ENCODE measurements around the gene GRID1.

GRID1 gene

DNA sequence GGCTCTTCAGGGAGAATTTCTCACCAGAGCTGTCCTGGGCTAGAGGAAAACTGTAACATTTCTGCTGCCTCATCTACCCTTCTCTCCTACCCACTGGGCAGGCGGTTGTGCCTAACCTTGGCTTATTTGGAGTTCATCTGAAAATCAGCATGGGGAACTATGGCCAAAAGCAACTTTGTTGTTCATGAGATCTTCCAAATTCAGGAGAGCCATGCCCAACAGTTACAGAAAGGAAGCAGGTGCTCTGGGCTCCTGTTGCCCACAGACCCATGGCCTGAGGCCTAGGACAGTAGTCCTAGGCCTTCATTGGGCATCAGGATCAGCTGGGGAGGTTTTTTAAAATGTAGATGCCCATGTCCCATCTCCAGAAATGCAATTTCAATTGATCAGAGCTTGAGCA is 85.2 kb downstream of the GRID1 start:
- H3K4me3 ChIP-seq (ENCODE audit: low read depth, low read length) = no peak overlapping the region

DNA sequence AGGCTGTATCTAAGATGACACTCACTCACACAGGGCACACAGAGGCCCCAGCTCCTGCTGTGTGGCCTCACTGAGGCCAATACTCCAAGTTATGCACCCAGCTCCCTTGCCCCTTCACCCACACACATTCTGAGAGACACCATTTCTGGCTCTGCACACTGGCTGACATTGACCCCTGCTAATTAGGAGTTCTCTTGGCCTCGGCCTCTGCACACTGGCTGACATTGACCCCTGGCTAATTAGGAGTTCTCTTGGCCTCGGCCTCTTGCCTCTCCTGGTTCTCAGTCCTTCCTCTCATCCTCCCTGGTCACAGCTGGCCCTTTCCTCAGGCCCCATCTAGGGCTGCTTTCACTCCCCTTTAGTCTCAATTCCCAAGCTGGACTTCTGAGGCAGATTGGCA is 97.3 kb downstream of the GRID1 start:
- H3K4me3 ChIP-seq (ENCODE audit: low read depth, low read length) = no peak overlapping the region

DNA sequence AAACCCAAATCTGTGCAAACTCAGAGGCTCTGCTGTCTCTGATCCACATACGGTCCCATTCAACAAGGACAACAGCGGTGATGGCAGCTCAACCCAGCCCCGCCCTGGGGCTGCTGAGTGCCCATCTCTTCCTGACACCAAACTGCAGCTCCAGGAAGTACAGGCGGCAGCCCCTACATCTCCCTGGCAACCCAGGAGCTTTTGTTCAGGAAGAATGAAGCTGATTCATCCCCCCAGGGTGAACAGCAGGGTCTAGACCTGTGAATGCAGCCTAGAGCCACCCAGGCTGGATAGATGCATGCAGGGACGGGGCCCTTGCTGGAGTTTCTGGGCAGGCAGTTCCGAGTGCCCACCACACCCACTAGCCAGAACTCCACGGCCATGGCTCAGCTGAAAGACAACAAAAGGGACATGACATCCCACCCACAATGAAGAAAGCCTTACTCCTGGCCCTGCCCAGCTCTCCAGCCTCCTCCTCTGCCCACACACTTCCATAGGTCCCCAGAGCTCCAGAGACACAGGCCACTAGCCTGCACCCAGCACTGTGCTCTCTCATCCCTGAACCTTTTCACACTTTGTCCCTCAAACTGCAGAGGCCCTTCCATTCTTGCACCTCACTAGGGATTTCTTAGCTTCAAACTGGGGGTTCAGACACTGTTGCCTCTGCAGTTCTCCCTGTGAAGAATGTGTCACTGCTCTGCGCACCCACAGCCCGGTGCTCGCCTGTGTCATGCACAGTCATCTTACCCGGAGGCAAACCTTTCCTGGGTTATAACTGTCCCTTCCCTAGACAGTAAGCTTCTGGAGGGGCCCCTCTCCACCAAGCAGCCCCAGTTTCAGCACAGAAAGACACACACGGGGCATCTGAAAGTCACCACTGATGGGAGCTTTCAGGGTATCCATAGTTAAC is 99.1 kb downstream of the GRID1 start:
- no peak overlapping the region for H3K4me3 ChIP-seq (ENCODE audit: low read depth, low read length)

DNA sequence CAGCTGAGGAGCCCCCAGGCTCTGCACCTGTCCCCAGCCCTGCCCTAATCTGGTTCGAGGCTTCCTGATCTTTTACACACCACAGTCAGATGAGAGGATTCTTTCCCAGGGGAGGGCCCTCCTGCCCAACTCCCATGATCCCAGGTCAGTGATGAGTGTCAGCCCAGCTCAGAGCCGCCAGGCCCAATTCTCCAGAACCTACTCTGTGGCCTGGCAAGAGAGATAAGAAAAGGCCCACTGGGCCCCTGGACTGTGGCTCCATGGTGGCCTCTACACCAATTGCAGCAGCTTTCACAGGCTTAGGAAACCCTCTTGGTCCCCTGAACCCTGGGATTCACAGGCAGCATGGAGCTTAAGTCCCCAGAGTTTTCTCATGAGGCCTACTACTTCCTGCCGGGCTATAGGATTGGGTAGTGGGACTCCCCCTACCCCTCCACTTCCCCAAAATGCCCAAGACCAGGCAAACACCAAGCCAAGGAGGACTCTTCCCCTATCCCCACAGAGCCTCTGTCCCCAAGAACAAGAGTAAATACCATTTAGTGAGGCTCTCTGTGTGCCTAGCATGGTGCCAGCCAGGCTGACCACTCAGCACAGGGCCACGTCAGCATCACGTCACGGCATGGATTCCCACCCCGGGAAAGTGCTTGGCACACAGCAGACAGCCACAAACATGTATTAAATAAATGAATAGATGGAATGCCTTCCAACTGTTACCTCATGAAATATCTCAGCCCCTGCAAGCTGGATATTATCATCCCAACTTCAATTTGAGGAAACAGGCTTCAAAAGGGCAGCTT is 100.0 kb downstream of the GRID1 start:
- no peak overlapping the region for H3K4me3 ChIP-seq (ENCODE audit: low read depth, low read length)

DNA sequence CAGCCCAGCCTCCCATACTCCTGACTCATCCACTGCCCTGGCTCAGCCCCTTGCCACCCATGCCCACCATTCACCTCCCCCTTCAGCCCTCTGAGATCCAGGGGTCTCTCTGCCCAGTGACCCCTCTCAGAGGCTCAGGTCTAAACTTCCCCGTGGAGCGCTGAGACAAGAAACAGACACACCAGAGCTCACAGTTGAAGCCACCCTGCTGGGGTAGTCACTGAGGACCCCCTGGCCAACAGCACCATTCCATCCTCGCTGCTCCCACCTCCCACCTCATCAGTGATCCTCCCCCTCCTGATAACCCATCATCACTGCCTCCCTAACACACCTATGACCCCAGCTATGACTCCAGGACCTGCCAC is 100.7 kb downstream of the GRID1 start:
- H3K4me3 ChIP-seq (ENCODE audit: low read depth, low read length) = no peak overlapping the region

DNA sequence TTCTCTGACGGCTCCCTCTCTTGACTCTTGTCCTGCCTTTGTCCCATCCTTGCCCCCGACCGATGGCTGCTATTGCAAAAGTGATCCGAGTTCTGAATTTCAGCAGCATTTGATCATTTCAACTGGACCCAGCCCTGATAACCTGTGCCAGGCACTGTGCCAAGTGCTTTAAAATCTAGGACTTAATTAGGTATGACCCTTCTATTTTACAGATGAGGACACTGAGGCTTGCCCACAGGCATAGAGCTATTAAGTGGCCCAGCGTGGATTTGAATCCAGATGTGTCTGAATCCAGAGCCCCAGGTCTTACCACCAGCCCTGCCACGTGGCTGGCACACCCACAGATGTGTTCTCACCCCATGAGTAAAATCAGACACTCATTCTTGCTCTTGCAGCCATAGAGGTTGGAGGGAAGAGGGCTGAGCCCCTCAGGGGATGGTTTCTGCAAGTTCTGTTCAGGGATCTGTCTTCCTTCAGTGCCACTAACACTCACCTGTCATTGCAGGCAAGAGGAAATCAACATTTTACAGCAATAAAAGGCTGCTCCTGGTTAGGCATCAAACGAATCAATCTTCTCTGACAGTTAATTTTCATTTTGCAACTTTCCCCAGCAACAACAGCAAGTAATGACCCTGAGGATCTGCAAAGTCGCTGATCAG is 101.2 kb downstream of the GRID1 start:
- H3K4me3 ChIP-seq (ENCODE audit: low read depth, low read length) = no peak overlapping the region

DNA sequence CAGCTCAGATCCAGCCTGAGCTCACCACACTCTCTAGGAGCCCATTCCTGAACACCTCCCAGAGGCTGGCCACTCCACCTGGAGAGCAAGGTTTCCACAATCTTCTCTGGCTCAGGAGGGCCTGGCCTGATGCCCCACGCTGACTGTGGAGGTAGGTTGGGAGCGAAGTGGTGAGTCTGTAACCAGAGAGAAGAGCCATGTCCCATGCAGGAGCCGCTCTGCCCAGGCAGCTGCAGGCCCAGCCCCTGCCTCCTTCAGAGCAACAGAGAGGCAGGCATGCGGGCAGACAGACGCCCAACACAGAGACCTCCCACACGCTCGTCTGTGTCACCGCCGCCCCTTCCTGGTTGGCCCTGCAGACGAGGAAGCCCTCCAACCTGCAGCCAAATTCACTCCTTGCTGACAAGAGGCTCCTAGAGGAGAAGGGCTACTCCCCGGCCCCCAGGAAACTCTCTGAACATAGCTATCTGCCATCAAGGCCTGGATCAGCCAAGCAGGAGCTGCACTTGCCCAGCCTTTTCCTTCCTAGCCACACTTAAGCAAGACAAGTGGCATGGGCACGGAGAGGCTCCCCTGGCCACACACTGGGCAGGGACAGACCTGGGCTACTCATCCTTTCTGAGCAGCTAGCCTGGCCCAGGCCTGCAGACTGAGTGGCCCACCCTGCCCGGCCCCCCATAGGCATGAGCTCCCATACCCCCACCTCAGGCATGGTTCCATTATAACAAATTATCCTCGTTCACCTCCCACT is 101.9 kb downstream of the GRID1 start:
- H3K4me3 ChIP-seq (ENCODE audit: low read depth, low read length) = no peak overlapping the region

DNA sequence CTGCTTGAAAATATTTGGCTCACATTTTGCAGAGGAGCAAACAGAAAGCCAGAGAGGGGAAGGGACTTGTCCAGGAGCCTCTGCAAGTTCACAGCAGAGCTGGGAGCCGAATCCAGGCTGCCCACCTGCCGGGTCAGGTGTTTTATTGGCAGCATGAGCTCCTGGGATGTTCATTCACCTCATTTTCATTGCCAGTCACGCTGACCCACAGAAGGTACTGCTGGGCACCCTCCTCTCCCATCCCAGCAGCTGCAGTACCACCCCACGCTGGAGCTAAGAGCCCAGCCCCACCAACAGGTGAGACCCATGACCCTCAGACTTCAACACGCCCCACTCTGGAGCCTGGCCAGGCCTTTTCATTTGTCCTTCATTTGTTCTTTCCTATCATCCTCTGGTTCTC is 102.7 kb downstream of the GRID1 start:
- no peak overlapping the region for H3K4me3 ChIP-seq (ENCODE audit: low read depth, low read length)

DNA sequence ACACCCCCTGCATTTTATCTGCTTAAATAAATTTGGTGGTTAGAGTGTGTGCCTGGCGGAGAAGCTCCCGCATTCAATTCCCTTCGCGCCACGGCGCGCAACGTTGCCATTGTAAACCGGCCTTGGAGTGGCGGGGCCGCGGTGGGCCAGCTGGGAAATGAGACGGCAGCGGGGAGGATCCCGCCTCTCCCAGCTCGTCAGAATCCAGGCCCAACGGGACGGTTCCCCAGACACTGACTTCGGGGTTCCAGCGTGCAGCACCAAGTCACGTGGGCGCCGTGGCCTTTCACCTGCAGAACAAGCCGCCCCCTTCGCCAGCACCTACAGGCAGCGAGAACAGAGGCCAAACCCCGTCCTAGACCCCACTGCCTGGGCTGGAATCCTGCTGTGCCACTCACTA is 103.4 kb downstream of the GRID1 start:
- no peak overlapping the region for H3K4me3 ChIP-seq (ENCODE audit: low read depth, low read length)

DNA sequence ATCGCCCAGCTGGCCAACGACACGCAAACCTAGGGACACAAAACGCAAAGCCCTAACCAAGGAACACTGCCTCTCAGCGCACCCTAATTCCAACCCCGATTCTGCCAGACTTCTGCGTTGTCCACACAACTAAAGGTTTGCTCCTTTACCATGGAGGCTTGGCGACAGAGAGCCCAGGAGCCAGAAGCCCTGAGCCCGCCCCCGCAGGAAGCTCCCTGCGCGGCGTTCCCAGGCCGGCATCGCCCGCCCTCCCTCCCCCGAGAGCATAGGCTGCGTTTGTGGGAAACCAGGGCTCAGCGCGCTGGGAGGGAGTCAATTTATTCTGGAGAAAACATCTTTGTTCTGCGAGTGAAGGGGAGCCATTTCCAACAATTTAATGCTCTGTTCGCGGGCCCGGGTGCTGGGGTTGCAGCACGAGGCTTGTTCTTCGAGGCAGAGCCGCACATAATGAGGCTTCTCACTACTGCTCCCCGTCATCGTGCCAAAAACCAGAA is 103.9 kb downstream of the GRID1 start:
- no peak overlapping the region for H3K4me3 ChIP-seq (ENCODE audit: low read depth, low read length)

DNA sequence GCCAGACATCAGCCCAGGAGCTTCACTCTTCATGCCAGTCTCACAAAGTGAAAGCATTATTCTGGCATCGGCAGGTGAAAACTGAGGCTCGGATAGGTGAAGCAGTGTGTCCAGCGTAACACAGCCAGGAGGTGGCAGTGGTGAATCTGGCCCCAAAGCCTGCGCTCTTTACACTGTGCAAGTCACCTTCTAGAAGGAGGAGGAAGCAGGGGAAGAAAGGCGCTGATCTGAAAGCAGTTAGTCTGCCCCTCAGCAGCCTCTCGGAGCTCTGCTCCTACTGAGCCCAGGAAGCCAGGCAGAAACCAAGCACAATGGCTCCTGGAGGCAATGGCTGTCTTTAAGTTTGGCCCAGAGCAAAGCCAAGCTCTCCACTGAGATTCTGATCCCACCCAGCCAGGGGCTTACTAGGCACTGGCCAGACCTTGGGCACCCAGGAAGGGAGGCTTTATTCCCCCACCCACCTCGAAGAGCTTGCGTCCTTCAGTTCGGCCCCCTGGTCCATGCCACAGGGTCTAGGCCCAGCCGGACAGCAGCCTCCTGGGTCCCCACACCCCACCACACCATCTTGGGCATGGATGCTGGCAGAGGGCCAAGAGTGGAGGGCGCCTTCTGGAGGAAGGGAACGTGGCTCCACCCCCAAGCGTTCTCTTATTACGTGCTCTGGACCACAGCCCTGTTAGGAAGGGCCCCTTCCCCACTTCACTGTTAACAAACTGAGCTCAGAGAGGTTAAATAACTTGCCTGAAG is 104.5 kb downstream of the GRID1 start:
- H3K4me3 ChIP-seq (ENCODE audit: low read depth, low read length) = no peak overlapping the region

DNA sequence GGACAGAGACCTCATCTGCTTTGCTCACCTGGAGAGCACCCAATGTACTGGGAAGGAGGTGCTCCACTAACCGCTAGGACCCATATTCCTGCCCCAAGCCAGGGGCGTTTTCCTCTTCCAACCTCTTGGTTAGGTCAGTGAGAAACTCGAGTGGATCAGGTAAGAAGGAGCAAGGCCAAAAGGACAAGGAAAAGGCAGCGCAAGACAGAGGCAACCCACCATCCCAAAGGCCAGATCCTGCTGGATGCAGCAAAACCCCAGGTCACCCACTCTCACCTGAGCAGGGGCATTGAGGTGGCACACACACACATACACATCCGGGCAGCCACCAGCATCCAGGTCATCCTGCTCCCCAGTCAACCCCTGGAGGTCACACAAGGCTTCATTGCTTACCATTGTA is 105.1 kb downstream of the GRID1 start:
- no peak overlapping the region for H3K4me3 ChIP-seq (ENCODE audit: low read depth, low read length)

DNA sequence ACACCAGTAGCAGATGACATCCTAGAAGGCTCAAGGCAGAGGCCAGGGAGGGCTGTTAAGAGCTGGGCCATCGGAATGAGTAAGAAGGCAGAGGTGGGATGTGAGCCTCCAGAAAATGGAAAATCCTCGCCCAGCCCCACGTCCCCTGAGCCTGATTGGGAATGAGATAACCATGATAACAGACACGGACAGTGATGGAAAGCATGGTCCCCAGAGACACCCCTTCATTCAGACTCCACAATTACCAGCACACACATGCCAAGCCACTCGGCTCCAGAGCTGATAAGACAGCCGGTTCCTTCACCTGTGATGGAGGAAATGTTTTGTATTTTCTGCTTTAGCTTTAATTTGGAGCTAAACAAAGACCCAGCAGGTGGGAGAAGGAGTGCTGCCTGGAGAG is 106.0 kb downstream of the GRID1 start:
- no peak overlapping the region for H3K4me3 ChIP-seq (ENCODE audit: low read depth, low read length)

DNA sequence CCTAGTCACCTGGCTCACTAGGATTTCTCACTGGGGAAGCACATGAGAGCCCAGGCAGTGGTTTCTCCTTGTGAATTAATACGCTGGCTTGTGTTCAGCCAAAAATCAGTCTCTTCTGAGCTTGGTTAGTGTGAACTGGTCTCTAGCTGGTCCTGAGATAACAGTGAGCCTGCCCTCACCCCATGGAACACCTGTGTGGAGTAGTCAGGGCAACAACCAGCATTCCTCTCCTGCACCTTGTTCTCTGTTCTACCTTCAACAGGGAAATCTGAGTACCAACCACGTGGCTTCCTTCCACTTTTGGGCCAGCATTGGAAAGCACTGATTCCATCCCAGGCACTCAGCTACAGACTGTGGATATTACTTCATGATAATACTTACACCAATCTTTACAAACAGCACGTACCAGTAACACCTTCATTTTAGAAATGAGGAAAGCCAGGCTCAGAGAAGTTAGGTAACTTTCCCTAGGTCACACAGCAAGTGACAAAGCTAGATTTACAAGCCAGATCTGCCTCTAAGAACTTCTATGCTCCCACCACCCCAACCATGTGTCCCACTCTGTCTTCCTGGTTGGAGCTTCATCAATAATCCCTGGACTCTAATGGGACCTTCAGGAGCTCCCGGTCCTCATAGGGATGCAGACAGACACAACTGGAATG is 106.6 kb downstream of the GRID1 start:
- no peak overlapping the region for H3K4me3 ChIP-seq (ENCODE audit: low read depth, low read length)

DNA sequence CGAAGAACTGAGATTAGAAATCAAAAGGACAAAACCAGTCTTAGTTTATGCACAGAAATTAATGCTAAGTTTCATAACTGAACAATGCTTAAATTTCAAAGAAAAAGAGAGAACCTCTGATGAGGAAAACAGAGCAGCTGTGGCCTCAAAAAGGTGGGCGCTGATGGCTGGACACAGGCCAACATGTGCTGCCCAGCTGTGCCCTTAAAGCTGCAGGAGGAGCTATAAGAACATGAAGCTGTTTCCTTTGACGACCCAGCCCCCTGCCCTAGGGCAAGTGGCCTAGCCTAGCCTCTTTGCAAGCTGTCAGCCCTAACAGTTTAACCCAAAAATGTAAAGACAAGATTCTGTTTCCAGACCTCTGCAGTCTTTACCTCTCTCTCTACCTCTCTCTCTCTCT is 107.7 kb downstream of the GRID1 start:
- H3K4me3 ChIP-seq (ENCODE audit: low read depth, low read length) = no peak overlapping the region

DNA sequence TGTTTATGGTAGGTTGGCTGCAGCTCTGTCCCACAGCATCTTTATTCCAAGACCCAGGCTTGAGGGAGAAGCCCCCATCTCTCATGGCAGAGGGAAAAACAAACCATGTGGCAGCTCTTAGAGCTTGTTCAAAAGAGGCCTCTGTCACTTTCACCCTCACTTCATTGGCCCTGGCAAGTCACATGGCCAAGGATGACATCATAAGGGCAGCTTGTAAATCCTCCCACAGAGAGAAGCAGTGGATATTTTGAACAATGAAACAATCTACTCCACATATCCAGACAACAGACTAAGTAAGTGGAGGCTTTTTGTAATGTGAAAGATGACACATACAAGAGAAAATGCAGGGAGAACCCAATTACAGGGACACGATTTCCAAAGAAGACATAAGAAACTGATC is 108.1 kb downstream of the GRID1 start:
- H3K4me3 ChIP-seq (ENCODE audit: low read depth, low read length) = no peak overlapping the region

DNA sequence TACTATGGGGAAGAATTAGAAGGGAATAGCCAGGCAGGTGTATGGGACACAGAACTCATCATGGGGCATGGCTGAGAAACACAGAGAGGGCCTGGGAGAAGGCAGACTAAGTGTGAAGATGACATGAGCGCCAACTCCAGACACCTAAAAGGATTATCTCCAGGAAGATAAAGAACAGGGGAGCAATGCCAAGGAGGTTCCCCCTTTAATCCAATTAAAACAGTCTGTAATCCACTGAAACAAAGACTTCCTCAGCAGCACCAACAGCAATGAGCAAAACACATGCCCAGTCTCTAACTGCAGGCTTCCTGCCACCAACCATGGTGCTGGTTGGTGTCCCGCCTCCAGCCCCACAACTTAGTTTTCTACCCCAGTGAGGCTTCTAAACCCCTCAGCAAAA is 108.9 kb downstream of the GRID1 start:
- no peak overlapping the region for H3K4me3 ChIP-seq (ENCODE audit: low read depth, low read length)

DNA sequence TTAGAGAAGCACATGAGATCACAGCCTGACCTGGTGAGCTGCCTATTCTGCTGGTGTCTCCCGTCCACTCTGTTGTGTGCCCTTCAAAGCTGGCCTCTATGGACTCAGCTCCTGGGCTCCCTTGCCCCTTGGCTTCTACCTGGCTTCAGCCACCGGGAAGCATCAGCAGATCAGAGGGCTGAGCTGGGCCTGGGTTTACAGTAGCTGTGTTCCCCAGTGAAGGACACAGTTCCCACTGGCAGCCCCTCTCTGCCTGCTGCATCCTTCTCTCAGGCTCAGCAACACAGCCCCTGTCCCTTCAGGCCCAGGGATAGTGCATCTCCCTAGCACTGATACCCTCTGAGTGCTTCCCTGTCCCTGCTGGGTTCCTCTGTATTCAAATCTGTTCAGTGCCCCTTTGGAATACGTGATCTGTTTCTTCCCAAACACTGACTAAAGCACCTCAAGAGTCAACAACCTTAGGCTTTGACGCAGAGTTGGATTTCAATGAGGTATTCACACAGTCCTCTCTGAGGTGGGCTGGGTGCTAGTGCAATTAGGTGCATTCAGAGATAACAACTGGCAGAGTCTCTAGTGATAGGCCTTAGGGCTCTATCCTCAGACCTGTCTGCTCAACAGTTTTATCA is 109.8 kb downstream of the GRID1 start:
- H3K4me3 ChIP-seq (ENCODE audit: low read depth, low read length) = no peak overlapping the region
